Epithelial cell of esophagus (primary cell): ENCODE measurements around the gene WNT9A.
"Not testable (repeated sequence)": the region's sequence is repeated elsewhere in the genome, so short reads cannot be mapped to it uniquely, and the experiment has no call there.

Source experiments
- DNase-seq: peaks from one replicate; pipeline ENCODE4 v3.0.0; 2010; ENCODE audit warnings: low read depth
- H3K4me3 ChIP-seq: 2 replicates; pipeline ENCODE4 v1.5.1; 2011; ENCODE audit warnings: mild to moderate bottlenecking, low read length, control low read depth
- TF ChIP-seq, protein P1 (sequence below): IDR thresholded peaks from 2 replicates; pipeline ENCODE4 v1.5.1; 2011; ENCODE audit warnings: low read depth, mild to moderate bottlenecking, low read length, control low read depth, inconsistent platforms; ENCODE audit not compliant: insufficient read depth; ENCODE audit errors: missing control alignments

WNT9A gene

GRCh38 chr1:227967815-227968214, 20.1 kb upstream of the WNT9A start:
- H3K4me3 ChIP-seq, DNase-seq: not testable (repeated sequence)

DNA sequence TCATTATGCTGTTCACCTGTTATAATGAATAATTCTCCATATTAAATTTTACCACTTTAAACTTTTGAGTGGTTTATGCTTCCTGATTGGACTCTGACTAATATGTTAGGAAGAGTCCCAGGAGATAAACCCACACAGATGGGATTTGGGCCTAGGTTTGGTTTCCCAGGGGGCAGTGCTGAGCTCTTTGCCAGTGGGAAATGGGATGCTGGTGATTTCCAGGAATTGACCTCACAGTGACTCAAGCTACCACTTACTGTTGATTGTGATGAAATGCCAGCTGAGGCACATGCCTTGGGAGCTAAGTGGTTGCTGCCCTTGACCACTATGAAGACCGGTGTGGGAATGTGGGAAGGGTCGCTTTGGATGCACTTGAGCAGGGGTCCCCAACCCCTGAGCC, 19.0 kb upstream of the WNT9A start:
- peak; percentile 34 for DNase-seq
- H3K4me3 ChIP-seq = not testable (repeated sequence)

- H3K4me3 ChIP-seq = no peak overlapping the region
- TF ChIP-seq, protein P1, sequence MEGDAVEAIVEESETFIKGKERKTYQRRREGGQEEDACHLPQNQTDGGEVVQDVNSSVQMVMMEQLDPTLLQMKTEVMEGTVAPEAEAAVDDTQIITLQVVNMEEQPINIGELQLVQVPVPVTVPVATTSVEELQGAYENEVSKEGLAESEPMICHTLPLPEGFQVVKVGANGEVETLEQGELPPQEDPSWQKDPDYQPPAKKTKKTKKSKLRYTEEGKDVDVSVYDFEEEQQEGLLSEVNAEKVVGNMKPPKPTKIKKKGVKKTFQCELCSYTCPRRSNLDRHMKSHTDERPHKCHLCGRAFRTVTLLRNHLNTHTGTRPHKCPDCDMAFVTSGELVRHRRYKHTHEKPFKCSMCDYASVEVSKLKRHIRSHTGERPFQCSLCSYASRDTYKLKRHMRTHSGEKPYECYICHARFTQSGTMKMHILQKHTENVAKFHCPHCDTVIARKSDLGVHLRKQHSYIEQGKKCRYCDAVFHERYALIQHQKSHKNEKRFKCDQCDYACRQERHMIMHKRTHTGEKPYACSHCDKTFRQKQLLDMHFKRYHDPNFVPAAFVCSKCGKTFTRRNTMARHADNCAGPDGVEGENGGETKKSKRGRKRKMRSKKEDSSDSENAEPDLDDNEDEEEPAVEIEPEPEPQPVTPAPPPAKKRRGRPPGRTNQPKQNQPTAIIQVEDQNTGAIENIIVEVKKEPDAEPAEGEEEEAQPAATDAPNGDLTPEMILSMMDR = no peak
Measured at GRCh38 chr1:227961651-227962466, 14.1 kb upstream of the WNT9A start.

GRCh38 chr1:227959325-227959860, 11.7 kb upstream of the WNT9A start:
- no peak overlapping the region for H3K4me3 ChIP-seq
- TF ChIP-seq, protein P1 = no peak
- DNase-seq = no peak

More at GRCh38 chr1:227961651-227962466, 14.1 kb upstream of the WNT9A start:
- DNase-seq = no peak

DNA sequence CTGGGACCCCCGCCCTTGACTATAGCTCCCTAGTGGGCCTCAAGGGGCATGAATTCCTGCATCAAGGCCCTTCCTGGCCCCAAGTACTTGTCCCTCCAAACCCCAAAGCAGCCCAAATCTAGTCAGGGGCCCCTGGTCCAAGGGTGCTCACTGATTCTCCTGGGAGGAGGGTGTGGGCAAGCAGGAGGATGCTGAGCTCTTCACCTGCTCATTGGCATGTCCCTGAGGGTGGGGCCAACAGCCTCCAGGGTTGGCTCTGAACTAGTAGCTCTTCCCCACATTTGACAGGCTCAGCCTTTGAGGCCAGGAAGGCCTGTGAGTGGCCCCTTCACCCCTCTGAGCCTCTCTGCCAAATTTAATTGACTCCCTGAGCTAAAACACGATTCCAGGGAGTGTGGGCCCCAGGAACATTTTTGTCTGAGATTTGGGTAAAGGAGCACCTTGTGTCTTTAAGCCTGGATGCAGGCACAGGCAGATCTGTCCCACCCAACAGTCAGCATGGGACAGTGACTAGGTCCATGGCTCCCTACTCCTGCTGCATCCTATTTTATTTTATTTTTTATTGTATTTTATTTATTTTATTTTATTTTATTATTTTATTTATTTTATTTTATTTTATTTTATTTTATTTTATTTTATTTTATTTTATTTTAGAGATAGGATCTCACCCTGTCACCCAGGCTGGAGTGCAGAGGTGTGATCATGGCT, 11.0 kb upstream of the WNT9A start:
- no peak overlapping the region for H3K4me3 ChIP-seq
- TF ChIP-seq, protein P1 = no peak
- DNase-seq = no peak

- TF ChIP-seq, protein P1 = no peak
- no peak for DNase-seq
- no peak overlapping the region for H3K4me3 ChIP-seq
Measured at GRCh38 chr1:227955808-227956207, 8.1 kb upstream of the WNT9A start.

DNA sequence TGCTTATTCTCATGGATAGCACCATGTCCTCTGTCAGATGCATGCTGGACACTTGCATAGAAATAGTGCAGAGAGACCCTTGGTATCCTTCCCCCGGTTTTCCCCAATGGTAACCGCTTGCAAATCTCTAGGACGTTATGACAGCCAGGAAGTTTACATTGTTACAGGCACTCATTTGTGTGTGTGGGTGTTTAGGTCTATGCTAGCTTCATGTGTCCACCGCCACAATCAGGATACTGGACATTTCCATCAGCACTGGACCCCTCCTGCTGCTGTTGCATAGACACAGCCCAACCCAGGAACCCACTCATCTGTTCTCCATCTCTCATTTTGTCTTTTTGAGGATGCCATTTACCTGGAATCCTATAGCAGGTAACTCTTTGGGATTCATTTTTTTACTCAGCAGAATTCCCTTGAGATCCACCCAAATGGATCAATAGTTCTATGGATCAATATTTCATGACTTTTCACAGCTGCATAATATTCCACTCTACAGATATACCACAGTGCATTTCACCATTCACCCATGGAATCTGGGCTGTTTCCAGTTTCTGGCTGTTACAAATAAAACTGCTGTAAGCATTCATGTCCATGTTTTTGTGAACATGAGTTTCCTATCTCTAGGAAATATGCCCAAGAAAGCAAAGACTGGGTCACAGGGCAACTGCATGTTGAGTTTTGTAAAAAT, 6.6 kb upstream of the WNT9A start:
- no peak overlapping the region for H3K4me3 ChIP-seq
- no peak for DNase-seq
- TF ChIP-seq, protein P1 = no peak
